WTC11 (cell line): ENCODE data around the gene KLHL28. TPM values are rescaled to one million over a fixed set of nuclear protein-coding genes. Genes with fewer than 3 reads are reported as not detected.

Source experiments
- ATAC-seq: fragments of 200-7000 bp; cut with Tn5 transposase; 2 replicates; pipeline ENCODE4 v1.10.0; 2021; ENCODE audit warnings: mild to moderate bottlenecking, moderate library complexity
- CTCF ChIA-PET: fragments of 300-600 bp; sonication (Branson Sonifier 250); formaldehyde crosslinking; loops from one replicate; lab custom pipeline; 2021; ENCODE audit warnings: antibody characterized with exemption; lab: Charles Lee
- POLR2A ChIA-PET: fragments of 350-600 bp; sonication (Branson Sonifier 250); formaldehyde crosslinking; loops from one replicate; lab custom pipeline; 2021; ENCODE audit warnings: antibody characterized with exemption; lab: Charles Lee
- DNase-seq: peaks from one replicate; pipeline ENCODE4 v3.0.0; 2021; ENCODE audit warnings: low spot score
- H3K27ac Mint-ChIP-seq: 2 replicates; pipeline ENCODE4 v1.8.0; 2021; ENCODE audit warnings: mixed read lengths
- H3K27me3 Mint-ChIP-seq: 2 replicates; pipeline ENCODE4 v1.8.0; 2021; ENCODE audit warnings: low read depth, mild to moderate bottlenecking, moderate library complexity, mixed read lengths
- H3K36me3 Mint-ChIP-seq: 2 replicates; pipeline ENCODE4 v1.8.0; 2021; ENCODE audit warnings: mixed read lengths
- H3K4me1 Mint-ChIP-seq: 2 replicates; pipeline ENCODE4 v1.8.0; 2022; ENCODE audit warnings: mixed read lengths
- H3K4me3 Mint-ChIP-seq: 2 replicates; pipeline ENCODE4 v1.8.0; 2021; ENCODE audit warnings: mild to moderate bottlenecking, moderate library complexity, mixed read lengths
- H3K9me3 Mint-ChIP-seq: 2 replicates; pipeline ENCODE4 v1.8.0; 2021; ENCODE audit warnings: mixed read lengths
- CDX4 ChIP-seq: fragments of 250-450 bp; sonication (Bioruptor Pico); IDR thresholded peaks from 2 replicates; pipeline ENCODE4 v1.9.0; 2021; ENCODE audit warnings: moderate library complexity, mild to moderate bottlenecking, inconsistent platforms, borderline replicate concordance
- CREM ChIP-seq: sonication (generic); formaldehyde crosslinking; IDR thresholded peaks from 2 replicates; pipeline ENCODE4 v1.8.1; 2022; ENCODE audit warnings: mild to moderate bottlenecking, missing genetic modification reagents, moderate library complexity
- E2F4 ChIP-seq: sonication (generic); formaldehyde crosslinking; IDR thresholded peaks from 2 replicates; pipeline ENCODE4 v1.8.1; 2022; ENCODE audit warnings: low read depth, mild to moderate bottlenecking, moderate library complexity, missing genetic modification reagents, borderline replicate concordance
- ELF4 ChIP-seq: sonication (generic); formaldehyde crosslinking; IDR thresholded peaks from 2 replicates; pipeline ENCODE4 v1.8.1; 2022; ENCODE audit warnings: low read depth, mild to moderate bottlenecking, moderate library complexity, missing genetic modification reagents
- FOXK1 ChIP-seq: sonication (generic); formaldehyde crosslinking; IDR thresholded peaks from 2 replicates; pipeline ENCODE4 v1.8.0; 2022; ENCODE audit warnings: mild to moderate bottlenecking, moderate library complexity, missing genetic modification reagents
- FOXP1 ChIP-seq: sonication (generic); formaldehyde crosslinking; IDR thresholded peaks from 2 replicates; pipeline ENCODE4 v1.8.0; 2022; ENCODE audit warnings: missing genetic modification reagents, mild to moderate bottlenecking, moderate library complexity, borderline replicate concordance
- FOXP4 ChIP-seq: sonication (generic); formaldehyde crosslinking; IDR thresholded peaks from 2 replicates; pipeline ENCODE4 v1.8.0; 2022; ENCODE audit warnings: mild to moderate bottlenecking, missing genetic modification reagents
- GRHL2 ChIP-seq: fragments of 250-450 bp; sonication (Bioruptor Pico); IDR thresholded peaks from 2 replicates; pipeline ENCODE4 v1.8.0; 2022; ENCODE audit warnings: mild to moderate bottlenecking, moderate library complexity; ENCODE audit not compliant: insufficient replicate concordance, severe bottlenecking
- IRF1 ChIP-seq: sonication (generic); formaldehyde crosslinking; IDR thresholded peaks from 2 replicates; pipeline ENCODE4 v1.8.0; 2023; ENCODE audit warnings: missing genetic modification reagents
- JAZF1 ChIP-seq: fragments of 250-450 bp; sonication (Bioruptor Pico); IDR thresholded peaks from 2 replicates; pipeline ENCODE4 v1.9.0; 2021; ENCODE audit warnings: moderate library complexity, mild to moderate bottlenecking, inconsistent platforms
- MYBL2 ChIP-seq: sonication (generic); formaldehyde crosslinking; IDR thresholded peaks from 2 replicates; pipeline ENCODE4 v1.8.1; 2023; ENCODE audit warnings: mild to moderate bottlenecking, moderate library complexity, missing genetic modification reagents
- PRRX2 ChIP-seq: fragments of 250-450 bp; sonication (Bioruptor Pico); IDR thresholded peaks from 2 replicates; pipeline ENCODE4 v1.8.0; 2021; ENCODE audit warnings: mild to moderate bottlenecking
- RELA ChIP-seq: sonication (generic); formaldehyde crosslinking; IDR thresholded peaks from 2 replicates; pipeline ENCODE4 v1.8.1; 2022; ENCODE audit warnings: missing genetic modification reagents, mild to moderate bottlenecking, borderline replicate concordance
- RORB ChIP-seq: fragments of 250-450 bp; sonication (Bioruptor Pico); IDR thresholded peaks from 2 replicates; pipeline ENCODE4 v1.9.0; 2021; ENCODE audit warnings: mild to moderate bottlenecking
- SP1 ChIP-seq: sonication (generic); formaldehyde crosslinking; conservative IDR thresholded peaks from 2 replicates; pipeline ENCODE4 v1.8.1; 2022; ENCODE audit warnings: missing genetic modification reagents
- TCF7 ChIP-seq: sonication (generic); formaldehyde crosslinking; IDR thresholded peaks from 2 replicates; pipeline ENCODE4 v1.8.0; 2022; ENCODE audit warnings: mild to moderate bottlenecking, low read depth, missing genetic modification reagents, moderate library complexity
- TEAD4 ChIP-seq: sonication (generic); formaldehyde crosslinking; IDR thresholded peaks from 2 replicates; pipeline ENCODE4 v1.8.0; 2022; ENCODE audit warnings: mild to moderate bottlenecking, missing genetic modification reagents
- TP53 ChIP-seq: sonication (generic); formaldehyde crosslinking; IDR thresholded peaks from 2 replicates; pipeline ENCODE4 v1.8.1; 2023; ENCODE audit warnings: mild to moderate bottlenecking, missing genetic modification reagents
- ZNF317 ChIP-seq: sonication (generic); formaldehyde crosslinking; IDR thresholded peaks from 2 replicates; pipeline ENCODE4 v1.8.1; 2023; ENCODE audit warnings: low read depth, mild to moderate bottlenecking, moderate library complexity, missing genetic modification reagents, borderline replicate concordance
- ZNF416 ChIP-seq: fragments of 250-450 bp; sonication (Bioruptor Pico); IDR thresholded peaks from 2 replicates; pipeline ENCODE4 v1.9.0; 2021; ENCODE audit warnings: mild to moderate bottlenecking, inconsistent platforms
- total RNA-seq: library from RNA; stranded (reverse); gene quantifications from 3 replicates; pipeline ENCODE4 v1.2.3, GENCODE V29; 2021
- TF ChIP-seq, protein P1 (sequence below): sonication (generic); formaldehyde crosslinking; IDR thresholded peaks from 2 replicates; pipeline ENCODE4 v1.8.1; 2023; ENCODE audit warnings: mild to moderate bottlenecking, moderate library complexity, missing genetic modification reagents

Gene KLHL28
- total RNA-seq, 1 experiment from 2014 or later = 9.8 TPM

GRCh38 chr14:44897845-44898151, 63.9 kb downstream of the KLHL28 start:
- no peak for TF ChIP-seq PRRX2 (CRISPR knock-in tag)
- 0 out of 2 replicates have a peak, but pooled peaks have one; percentile 0 for TF ChIP-seq TP53 (CRISPR knock-in tag)
- no peak for TF ChIP-seq ELF4 (CRISPR knock-in tag)
- no peak for TF ChIP-seq RORB (CRISPR knock-in tag)
- TF ChIP-seq FOXP4 = no peak
- no peak for TF ChIP-seq GRHL2 (CRISPR knock-in tag)
- DNase-seq (no peak), ATAC-seq (no peak)
- ChIA-PET POLR2A (no interaction called here), CTCF (interaction anchor here (1.6 kb wide), 1 partner anchor 16 kb away, joined by 4 read pairs; no protein-coding TSS in a partner anchor)
- Mint-ChIP-seq H3K9me3 (peaks cover 5% of the 10 kb centered on the region), H3K27ac (peak overlapping the region; percentile 84), H3K27me3 (peaks cover 2% of the 10 kb centered on the region; the same call in 1 of the 2 replicates), H3K4me3 (peak overlapping the region; percentile 88), H3K36me3 (no peaks in the 10 kb centered on the region), H3K4me1 (peaks cover 15% of the 10 kb centered on the region)

GRCh38 chr14:44897041-44897844, 64.5 kb downstream of the KLHL28 start:
- H3K36me3 Mint-ChIP-seq = no peaks in the 10 kb centered on the region
- peak overlapping the region; percentile 84; the same call in 1 of the 2 replicates for H3K27ac Mint-ChIP-seq
- peak overlapping the region; percentile 88 for H3K4me3 Mint-ChIP-seq
- ATAC-seq (peak; percentile 97), DNase-seq (peak; percentile 97)
- peaks cover 15% of the 10 kb centered on the region for H3K4me1 Mint-ChIP-seq
- CTCF ChIA-PET = interaction anchor here (0.6 to 1.6 kb wide), 3 partner anchors 15 to 64 kb away, joined by 3 to 4 read pairs (median 4); partner anchors contain the start of genes KLHL28 and TOGARAM1
- POLR2A ChIA-PET = interaction anchor here (0.6 to 1.0 kb wide), 2 partner anchors 131 to 132 kb away, joined by 4 read pairs; no protein-coding TSS in a partner anchor
- H3K27me3 Mint-ChIP-seq = peaks cover 3% of the 10 kb centered on the region; the same call in 1 of the 2 replicates
- no peak for TF ChIP-seq IRF1 (CRISPR knock-in tag)
- TF ChIP-seq ZNF317 = 0 out of 2 replicates have a peak, but pooled peaks have one; percentile 32
- 0 out of 2 replicates have a peak, but pooled peaks have one; percentile 22 for TF ChIP-seq CREM
- TF ChIP-seq, protein P1, sequence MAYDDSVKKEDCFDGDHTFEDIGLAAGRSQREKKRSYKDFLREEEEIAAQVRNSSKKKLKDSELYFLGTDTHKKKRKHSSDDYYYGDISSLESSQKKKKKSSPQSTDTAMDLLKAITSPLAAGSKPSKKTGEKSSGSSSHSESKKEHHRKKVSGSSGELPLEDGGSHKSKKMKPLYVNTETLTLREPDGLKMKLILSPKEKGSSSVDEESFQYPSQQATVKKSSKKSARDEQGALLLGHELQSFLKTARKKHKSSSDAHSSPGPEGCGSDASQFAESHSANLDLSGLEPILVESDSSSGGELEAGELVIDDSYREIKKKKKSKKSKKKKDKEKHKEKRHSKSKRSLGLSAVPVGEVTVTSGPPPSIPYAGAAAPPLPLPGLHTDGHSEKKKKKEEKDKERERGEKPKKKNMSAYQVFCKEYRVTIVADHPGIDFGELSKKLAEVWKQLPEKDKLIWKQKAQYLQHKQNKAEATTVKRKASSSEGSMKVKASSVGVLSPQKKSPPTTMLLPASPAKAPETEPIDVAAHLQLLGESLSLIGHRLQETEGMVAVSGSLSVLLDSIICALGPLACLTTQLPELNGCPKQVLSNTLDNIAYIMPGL (CRISPR knock-in tag) = peak; percentile 41; the same call in 1 of the 2 replicates
- no peak for TF ChIP-seq TEAD4 (CRISPR knock-in tag)
- 0 out of 2 replicates have a peak, but pooled peaks have one; percentile 29 for TF ChIP-seq ZNF416 (CRISPR knock-in tag)
- 0 out of 2 replicates have a peak, but pooled peaks have one; percentile 16 for TF ChIP-seq TP53 (CRISPR knock-in tag)
- TF ChIP-seq FOXP1 (CRISPR knock-in tag) = peak; percentile 56; the same call in 1 of the 2 replicates
- TF ChIP-seq E2F4 (CRISPR knock-in tag) = no peak
- no peak for TF ChIP-seq CDX4
- TF ChIP-seq TCF7 (CRISPR knock-in tag) = peak; percentile 16; the same call in 1 of the 2 replicates
- no peak for TF ChIP-seq JAZF1 (CRISPR knock-in tag)
- TF ChIP-seq MYBL2 (CRISPR knock-in tag) = peak; percentile 46; the same call in 1 of the 2 replicates
- TF ChIP-seq FOXK1 (CRISPR knock-in tag) = peak; percentile 62; the same call in 1 of the 2 replicates
- peak; percentile 25; the same call in 1 of the 2 replicates for TF ChIP-seq RELA (CRISPR knock-in tag)
- TF ChIP-seq SP1 = peak; percentile 79
- peaks cover 5% of the 10 kb centered on the region for H3K9me3 Mint-ChIP-seq
